ENCODE measurements around the gene PRKCZ.

GRCh38 chr1:2108877-2109580 is 58.8 kb downstream of the PRKCZ start:
- TF ChIP-seq POLR2AphosphoS5 (IDR thresholded peaks at IDR 0.05; ENCODE audit: low read depth, low read length) (no peak), POLR2A (IDR thresholded peaks at IDR 0.05; ENCODE audit: low read depth, low read length) (no peak), POU2F2 (IDR thresholded peaks at IDR 0.05; ENCODE audit: low read depth, low read length) (no peak), TAF1 (IDR thresholded peaks at IDR 0.05; ENCODE audit: low read depth, low read length) (no peak)
